ENCODE measurements around the gene ARHGEF10L. TPM values are rescaled to one million over a fixed set of nuclear protein-coding genes. Genes with fewer than 3 reads are reported as not detected.

The ARHGEF10L gene
- total and polyA plus RNA-seq, 8 donors: 16.8 to 39.6 (median 21.1) TPM

DNA sequence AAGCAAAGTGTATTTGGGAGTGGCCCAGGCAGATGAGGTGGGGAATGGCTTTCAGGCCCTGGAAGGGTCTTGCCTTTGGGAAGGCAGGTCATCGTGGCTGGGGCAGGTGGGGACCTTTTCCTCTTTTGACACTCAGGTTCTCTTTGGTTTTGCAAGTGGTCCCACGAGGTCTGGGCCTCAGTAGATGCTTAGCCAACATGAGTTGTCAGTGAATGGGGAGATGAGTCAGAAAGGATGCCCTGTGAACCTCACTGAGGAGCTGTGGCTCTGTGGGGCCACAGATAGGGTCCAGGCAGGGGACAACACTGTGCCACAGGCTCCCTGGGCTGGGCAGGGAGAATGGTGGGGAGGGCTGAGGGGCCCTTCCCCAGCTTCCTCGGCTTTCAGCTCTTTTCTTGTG lies 19.0 kb downstream of the ARHGEF10L start:
- H3K27ac ChIP-seq: no peak overlapping the region

DNA sequence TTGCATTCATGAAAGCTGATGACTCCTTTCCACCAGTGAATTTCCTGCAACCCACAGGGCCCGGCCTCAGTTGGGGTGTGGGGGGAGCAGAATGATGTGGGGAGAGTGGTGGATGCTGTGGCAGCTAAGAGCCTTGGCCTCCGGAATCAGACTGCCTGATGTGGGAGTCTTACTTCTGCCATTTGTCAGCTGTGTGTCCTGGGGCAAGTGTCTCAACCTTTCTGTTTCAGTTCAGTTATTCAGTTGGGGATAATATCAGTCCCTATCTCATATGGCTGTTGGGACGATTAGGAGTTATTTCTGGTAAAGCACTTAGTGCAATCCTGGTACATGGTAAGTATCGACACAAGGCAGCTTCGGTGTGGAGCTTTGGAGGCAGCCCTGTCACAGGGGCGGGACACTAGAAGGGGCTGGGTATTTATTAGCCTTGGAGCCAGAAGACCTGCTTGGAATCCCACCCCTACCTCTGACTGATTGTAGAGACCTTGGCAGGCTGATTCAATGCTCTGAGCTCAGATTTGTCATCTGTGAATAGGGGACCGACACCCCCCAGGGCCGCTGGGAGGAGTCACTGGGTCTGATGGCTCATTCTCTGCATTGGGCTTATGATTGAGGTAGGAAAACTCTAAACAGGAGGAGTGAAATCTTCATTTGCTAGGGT lies 19.6 kb downstream of the ARHGEF10L start:
- no peak overlapping the region for H3K27ac ChIP-seq
- no peaks in the 10 kb centered on the region for H3K9me3 ChIP-seq

More for the DNA sequence above, 19.0 kb downstream of the ARHGEF10L start:
- no peaks in the 10 kb centered on the region for H3K36me3 ChIP-seq
- intact Hi-C loops (cut with DNase I): no loop called here
- TF ChIP-seq, protein P1, sequence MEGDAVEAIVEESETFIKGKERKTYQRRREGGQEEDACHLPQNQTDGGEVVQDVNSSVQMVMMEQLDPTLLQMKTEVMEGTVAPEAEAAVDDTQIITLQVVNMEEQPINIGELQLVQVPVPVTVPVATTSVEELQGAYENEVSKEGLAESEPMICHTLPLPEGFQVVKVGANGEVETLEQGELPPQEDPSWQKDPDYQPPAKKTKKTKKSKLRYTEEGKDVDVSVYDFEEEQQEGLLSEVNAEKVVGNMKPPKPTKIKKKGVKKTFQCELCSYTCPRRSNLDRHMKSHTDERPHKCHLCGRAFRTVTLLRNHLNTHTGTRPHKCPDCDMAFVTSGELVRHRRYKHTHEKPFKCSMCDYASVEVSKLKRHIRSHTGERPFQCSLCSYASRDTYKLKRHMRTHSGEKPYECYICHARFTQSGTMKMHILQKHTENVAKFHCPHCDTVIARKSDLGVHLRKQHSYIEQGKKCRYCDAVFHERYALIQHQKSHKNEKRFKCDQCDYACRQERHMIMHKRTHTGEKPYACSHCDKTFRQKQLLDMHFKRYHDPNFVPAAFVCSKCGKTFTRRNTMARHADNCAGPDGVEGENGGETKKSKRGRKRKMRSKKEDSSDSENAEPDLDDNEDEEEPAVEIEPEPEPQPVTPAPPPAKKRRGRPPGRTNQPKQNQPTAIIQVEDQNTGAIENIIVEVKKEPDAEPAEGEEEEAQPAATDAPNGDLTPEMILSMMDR (IDR thresholded peaks at IDR 0.05): no peak
- H3K27me3 ChIP-seq: no peaks in the 10 kb centered on the region
- no peak overlapping the region for H3K4me3 ChIP-seq
- peaks cover 15 to 26% of the 10 kb centered on the region in 2 donors for H3K4me1 ChIP-seq
- DNase-seq (no peak), ATAC-seq (no peak)
- no peaks in the 10 kb centered on the region for H3K9me3 ChIP-seq

DNA sequence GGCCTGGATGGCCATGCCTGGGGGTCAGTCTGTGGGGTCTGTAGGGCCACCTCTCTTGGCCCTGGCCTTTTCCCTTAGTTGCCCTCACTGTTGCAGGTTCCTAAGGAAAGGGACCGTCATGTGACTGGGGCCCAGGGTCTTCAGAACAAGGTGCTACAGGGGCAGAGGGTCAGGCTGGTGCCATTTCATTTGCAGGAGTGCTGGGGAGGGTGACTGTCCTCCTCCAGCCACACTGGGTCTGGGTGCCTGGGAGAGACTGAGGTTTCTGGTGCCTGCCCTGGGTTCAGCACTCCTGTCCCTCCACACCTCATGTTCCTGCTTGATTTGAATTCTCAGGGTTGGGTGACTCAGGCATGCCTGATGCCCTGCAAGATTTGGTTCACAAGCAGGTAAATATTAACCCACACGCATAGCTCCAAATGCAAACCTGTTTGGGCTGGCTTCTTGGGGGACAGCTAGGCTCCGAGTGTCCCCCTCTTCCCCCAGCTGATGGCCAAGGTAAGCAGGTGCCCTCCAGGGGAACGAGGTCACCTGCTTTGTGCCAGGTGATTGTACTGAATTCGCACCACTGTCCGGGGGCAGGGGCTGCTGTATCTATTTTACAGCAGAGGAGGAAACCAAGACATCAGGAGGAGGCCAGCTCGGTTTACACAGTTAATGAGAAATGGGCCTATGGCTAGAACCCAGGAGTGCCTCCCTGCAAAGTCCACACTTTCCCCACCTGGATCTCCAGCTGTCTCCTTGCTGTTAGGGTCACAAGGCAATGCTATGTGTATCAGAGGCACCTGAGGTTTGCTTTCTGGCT lies 20.3 kb downstream of the ARHGEF10L start:
- Histone ChIP-seq H3K27ac (no peak overlapping the region), H3K4me1 (peaks cover 15 to 19% of the 10 kb centered on the region in 2 donors), H3K9me3 (no peaks in the 10 kb centered on the region), H3K27me3 (no peaks in the 10 kb centered on the region), H3K4me3 (no peak overlapping the region), H3K36me3 (no peaks in the 10 kb centered on the region)
- TF ChIP-seq, protein P1 (IDR thresholded peaks at IDR 0.05): no peak
- ATAC-seq (peak; percentile 38), DNase-seq (no peak)
- intact Hi-C loops (cut with DNase I): no loop called here

More for the DNA sequence above, 19.6 kb downstream of the ARHGEF10L start:
- H3K36me3 ChIP-seq: no peaks in the 10 kb centered on the region
- H3K4me3 ChIP-seq: no peak overlapping the region
- intact Hi-C loops (cut with DNase I): no loop called here
- H3K27me3 ChIP-seq: no peaks in the 10 kb centered on the region
- H3K4me1 ChIP-seq: peaks cover 15 to 22% of the 10 kb centered on the region in 2 donors
- ATAC-seq: no peak
- TF ChIP-seq, protein P1 (IDR thresholded peaks at IDR 0.05): no peak
- DNase-seq: no peak

DNA sequence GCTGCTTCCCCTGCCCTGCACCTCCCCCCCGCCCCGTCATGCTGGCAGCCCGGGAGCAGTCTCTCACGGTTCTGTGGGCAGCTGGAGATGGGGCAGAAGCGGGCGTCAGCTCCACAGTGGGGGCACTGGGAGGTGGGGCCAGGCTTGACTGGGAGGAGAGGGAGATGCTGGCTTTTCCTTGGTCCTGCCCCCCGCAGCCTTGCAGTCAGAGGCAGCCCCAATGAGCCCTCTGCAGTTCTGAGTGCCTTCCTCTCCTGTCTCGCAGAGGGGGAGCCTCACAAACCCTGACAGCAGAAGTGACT lies 21.7 kb downstream of the ARHGEF10L start:
- H3K27me3 ChIP-seq: no peaks in the 10 kb centered on the region
- intact Hi-C loops (cut with DNase I): no loop called here
- no peak for DNase-seq
- H3K4me3 ChIP-seq: no peak overlapping the region
- peak overlapping the region; percentile 42 to 61 for H3K27ac ChIP-seq
- ATAC-seq: no peak
- H3K4me1 ChIP-seq: peaks cover 15 to 28% of the 10 kb centered on the region in 2 donors
- H3K9me3 ChIP-seq: no peaks in the 10 kb centered on the region
- TF ChIP-seq, protein P1 (IDR thresholded peaks at IDR 0.05): no peak
- H3K36me3 ChIP-seq: no peaks in the 10 kb centered on the region

DNA sequence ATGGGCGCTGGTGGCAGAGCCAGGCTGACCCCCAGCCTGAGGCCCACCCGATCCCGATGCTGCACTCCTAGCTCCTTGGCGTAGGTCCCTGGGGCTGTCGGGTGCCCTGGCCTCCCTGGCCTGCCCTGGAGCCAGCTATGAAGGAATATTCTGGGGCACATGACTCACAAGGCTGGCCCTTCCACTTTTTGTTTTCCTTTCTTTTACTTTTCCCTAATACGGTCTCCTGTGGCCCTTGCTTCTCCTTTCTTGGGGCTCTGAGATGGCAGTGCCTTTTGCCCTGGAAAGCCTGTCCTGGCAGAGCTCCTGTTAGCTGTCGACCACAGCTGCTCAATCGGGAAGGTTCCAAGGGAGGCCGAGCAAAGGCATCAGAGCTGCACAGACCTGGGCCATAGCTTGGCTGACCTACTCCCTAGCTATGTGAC lies 22.1 kb downstream of the ARHGEF10L start:
- Histone ChIP-seq H3K4me1 (peaks cover 15 to 28% of the 10 kb centered on the region in 2 donors), H3K27ac (peak overlapping the region; percentile 42 to 61), H3K27me3 (no peaks in the 10 kb centered on the region), H3K36me3 (no peaks in the 10 kb centered on the region), H3K4me3 (no peak overlapping the region), H3K9me3 (no peaks in the 10 kb centered on the region)
- peak in 1 of 4 donors; percentile 51 for DNase-seq
- intact Hi-C loops (cut with DNase I): no loop called here
- TF ChIP-seq, protein P1 (IDR thresholded peaks at IDR 0.05): no peak
- peak; percentile 59 for ATAC-seq
